Loucy (cell line): ENCODE data around the gene TPD52L1.

Experiments
- H2AFZ ChIP-seq: fragments of 200-600 bp; sonication (generic); 2 replicates; pipeline ENCODE4 v1.6.0; 2016; ENCODE audit warnings: antibody characterized with exemption, mild to moderate bottlenecking, low read length, moderate library complexity
- H3F3A ChIP-seq: fragments of 200-600 bp; 2 replicates; pipeline ENCODE4 v1.6.0; 2016; ENCODE audit warnings: antibody characterized with exemption, low read depth, mild to moderate bottlenecking
- H3K27me3 ChIP-seq: fragments of 200-600 bp; sonication (generic); 2 replicates; pipeline ENCODE4 v1.6.1; 2014; ENCODE audit warnings: low read length, mild to moderate bottlenecking; ENCODE audit not compliant: insufficient read depth, poor library complexity, severe bottlenecking
- H3K36me3 ChIP-seq: fragments of 200-600 bp; sonication (generic); 2 replicates; pipeline ENCODE4 v1.6.1; 2016; ENCODE audit warnings: low read length; ENCODE audit not compliant: insufficient read depth
- H3K4me1 ChIP-seq: fragments of 200-600 bp; sonication (generic); 2 replicates; pipeline ENCODE4 v1.5.1; 2014; ENCODE audit warnings: low read length, mild to moderate bottlenecking; ENCODE audit not compliant: insufficient read depth, poor library complexity, severe bottlenecking
- H3K4me2 ChIP-seq: fragments of 200-600 bp; sonication (generic); 2 replicates; pipeline ENCODE4 v1.6.0; 2014; ENCODE audit warnings: antibody characterized with exemption, low read length, low read depth, mild to moderate bottlenecking; ENCODE audit not compliant: poor library complexity, severe bottlenecking
- H3K4me3 ChIP-seq: fragments of 200-600 bp; sonication (generic); 2 replicates; pipeline ENCODE4 v1.5.1; 2014; ENCODE audit warnings: low read length, mild to moderate bottlenecking, mixed read lengths; ENCODE audit not compliant: poor library complexity, severe bottlenecking
- H3K79me2 ChIP-seq: fragments of 200-600 bp; sonication (generic); 2 replicates; pipeline ENCODE4 v1.6.1; 2014; ENCODE audit warnings: low read length; ENCODE audit not compliant: insufficient read depth
- H3K9ac ChIP-seq: fragments of 200-600 bp; sonication (generic); 2 replicates; pipeline ENCODE4 v1.6.0; 2014; ENCODE audit warnings: mild to moderate bottlenecking, low read depth, low read length, moderate library complexity; ENCODE audit not compliant: poor library complexity, severe bottlenecking
- H3K9me2 ChIP-seq: fragments of 200-600 bp; sonication (generic); replicated peaks from 2 replicates; pipeline ENCODE4 v1.6.1; 2016; ENCODE audit warnings: low read depth, low read length, mixed read lengths
- H3K9me3 ChIP-seq: fragments of 200-600 bp; sonication (generic); 2 replicates; pipeline ENCODE4 v1.6.1; 2014; ENCODE audit warnings: mild to moderate bottlenecking, antibody characterized with exemption, low read length, low read depth; ENCODE audit not compliant: insufficient read depth
- H4K20me1 ChIP-seq: fragments of 200-600 bp; sonication (generic); 2 replicates; pipeline ENCODE4 v1.6.0; 2014; ENCODE audit warnings: antibody characterized with exemption, low read length, mild to moderate bottlenecking; ENCODE audit not compliant: insufficient read depth, poor library complexity, severe bottlenecking
- EZH2phosphoT487 ChIP-seq: fragments of 200-600 bp; IDR thresholded peaks from 2 replicates; pipeline ENCODE4 v1.6.1; 2018; ENCODE audit warnings: antibody characterized with exemption, mild to moderate bottlenecking, moderate library complexity, borderline replicate concordance
- TF ChIP-seq, protein P1 (sequence below): fragments of 200-600 bp; sonication (generic); conservative IDR thresholded peaks from 2 replicates; pipeline ENCODE4 v1.5.1; 2014; ENCODE audit warnings: mild to moderate bottlenecking, antibody characterized with exemption, low read length

Gene TPD52L1

DNA sequence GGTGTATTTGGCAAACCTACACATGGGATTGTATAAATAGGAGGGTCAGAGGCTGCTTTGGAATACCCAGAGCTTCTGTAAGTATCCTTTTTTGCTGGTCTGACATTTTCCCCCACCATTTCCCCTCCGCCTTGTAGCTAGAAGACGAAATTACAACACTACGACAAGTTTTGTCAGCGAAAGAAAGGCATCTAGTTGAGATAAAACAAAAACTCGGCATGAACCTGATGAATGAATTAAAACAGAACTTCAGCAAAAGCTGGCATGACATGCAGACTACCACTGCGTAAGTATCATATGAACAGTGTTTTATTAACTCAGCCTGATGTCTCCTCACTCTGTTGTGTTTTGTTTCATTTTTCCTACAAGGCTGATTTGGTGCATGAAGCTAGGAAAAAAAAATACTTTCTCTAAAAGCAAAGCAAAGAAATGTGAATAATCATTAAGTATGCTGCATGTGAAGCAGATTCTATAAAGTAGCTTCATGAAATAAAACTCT, 75.5 kb downstream of the TPD52L1 start:
- Histone ChIP-seq H4K20me1 (no peaks in the 10 kb centered on the region), H3K4me1 (no peaks in the 10 kb centered on the region), H3K27me3 (no peaks in the 10 kb centered on the region), H3K4me2 (no peak overlapping the region), H3K4me3 (no peak overlapping the region), H3K9ac (no peak overlapping the region), H3K79me2 (no peaks in the 10 kb centered on the region), H3K36me3 (no peaks in the 10 kb centered on the region), H3F3A (no peaks in the 10 kb centered on the region), H3K9me2 (no peaks in the 10 kb centered on the region), H2AFZ (no peak overlapping the region), H3K9me3 (no peaks in the 10 kb centered on the region)
- TF ChIP-seq, protein P1, sequence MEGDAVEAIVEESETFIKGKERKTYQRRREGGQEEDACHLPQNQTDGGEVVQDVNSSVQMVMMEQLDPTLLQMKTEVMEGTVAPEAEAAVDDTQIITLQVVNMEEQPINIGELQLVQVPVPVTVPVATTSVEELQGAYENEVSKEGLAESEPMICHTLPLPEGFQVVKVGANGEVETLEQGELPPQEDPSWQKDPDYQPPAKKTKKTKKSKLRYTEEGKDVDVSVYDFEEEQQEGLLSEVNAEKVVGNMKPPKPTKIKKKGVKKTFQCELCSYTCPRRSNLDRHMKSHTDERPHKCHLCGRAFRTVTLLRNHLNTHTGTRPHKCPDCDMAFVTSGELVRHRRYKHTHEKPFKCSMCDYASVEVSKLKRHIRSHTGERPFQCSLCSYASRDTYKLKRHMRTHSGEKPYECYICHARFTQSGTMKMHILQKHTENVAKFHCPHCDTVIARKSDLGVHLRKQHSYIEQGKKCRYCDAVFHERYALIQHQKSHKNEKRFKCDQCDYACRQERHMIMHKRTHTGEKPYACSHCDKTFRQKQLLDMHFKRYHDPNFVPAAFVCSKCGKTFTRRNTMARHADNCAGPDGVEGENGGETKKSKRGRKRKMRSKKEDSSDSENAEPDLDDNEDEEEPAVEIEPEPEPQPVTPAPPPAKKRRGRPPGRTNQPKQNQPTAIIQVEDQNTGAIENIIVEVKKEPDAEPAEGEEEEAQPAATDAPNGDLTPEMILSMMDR: no peak
- TF ChIP-seq EZH2phosphoT487: no peak

DNA sequence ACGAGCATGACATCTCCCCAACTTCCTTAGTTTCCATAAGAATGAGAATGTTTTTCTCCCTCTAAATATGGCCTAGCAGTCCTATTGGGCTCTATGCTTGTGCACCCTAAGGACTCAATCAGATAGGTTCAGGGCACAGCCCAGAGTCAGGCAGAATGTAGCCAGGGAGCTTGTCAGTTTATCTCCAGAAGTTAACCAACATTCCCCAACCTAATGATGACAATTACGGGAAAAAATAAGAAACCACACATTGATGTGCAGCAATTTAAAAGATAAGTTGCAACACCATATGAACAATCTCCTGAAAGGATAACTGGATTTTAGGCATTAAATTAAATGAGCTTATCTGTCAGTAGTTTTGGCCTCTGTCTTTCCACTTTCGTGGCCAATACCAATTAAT, 77.1 kb downstream of the TPD52L1 start:
- H3K27me3 ChIP-seq: no peaks in the 10 kb centered on the region
- TF ChIP-seq, protein P1: no peak
- no peak for TF ChIP-seq EZH2phosphoT487
- no peaks in the 10 kb centered on the region for H3K9me2 ChIP-seq
- no peaks in the 10 kb centered on the region for H3K9me3 ChIP-seq
- H3K79me2 ChIP-seq: no peaks in the 10 kb centered on the region
- H3K9ac ChIP-seq: no peak overlapping the region
- no peak overlapping the region for H3K4me3 ChIP-seq
- H3F3A ChIP-seq: no peaks in the 10 kb centered on the region
- no peaks in the 10 kb centered on the region for H3K4me1 ChIP-seq
- H2AFZ ChIP-seq: no peak overlapping the region
- no peak overlapping the region for H3K4me2 ChIP-seq
- H4K20me1 ChIP-seq: no peaks in the 10 kb centered on the region
- no peaks in the 10 kb centered on the region for H3K36me3 ChIP-seq

DNA sequence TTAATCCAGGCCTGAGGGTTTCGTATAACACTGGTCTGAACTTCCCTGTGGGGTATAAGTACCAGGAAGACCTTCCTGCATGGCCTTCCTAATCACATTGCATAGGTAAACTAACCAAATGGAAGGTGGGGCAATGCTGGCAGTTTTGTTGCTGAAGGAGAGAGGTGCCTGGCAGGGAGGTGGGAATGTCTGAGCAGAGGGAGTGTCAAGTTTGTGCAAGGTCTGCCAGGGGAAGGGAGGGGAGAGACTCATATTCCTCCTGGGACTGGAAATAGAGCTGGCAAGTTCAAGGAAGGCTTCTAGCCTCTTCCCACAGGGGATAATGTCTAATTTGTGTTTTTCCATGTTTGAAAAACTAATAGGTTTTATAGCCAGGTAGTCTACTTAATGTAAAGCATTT, 77.6 kb downstream of the TPD52L1 start:
- H3K9me2 ChIP-seq: no peaks in the 10 kb centered on the region
- no peak overlapping the region for H3K9ac ChIP-seq
- no peaks in the 10 kb centered on the region for H3K79me2 ChIP-seq
- H3K4me2 ChIP-seq: no peak overlapping the region
- H4K20me1 ChIP-seq: no peaks in the 10 kb centered on the region
- H3K36me3 ChIP-seq: no peaks in the 10 kb centered on the region
- no peaks in the 10 kb centered on the region for H3K27me3 ChIP-seq
- no peak overlapping the region for H2AFZ ChIP-seq
- H3F3A ChIP-seq: no peaks in the 10 kb centered on the region
- no peaks in the 10 kb centered on the region for H3K9me3 ChIP-seq
- H3K4me3 ChIP-seq: no peak overlapping the region
- TF ChIP-seq, protein P1: no peak
- TF ChIP-seq EZH2phosphoT487: no peak
- H3K4me1 ChIP-seq: no peaks in the 10 kb centered on the region
